Measurements from ENCODE around the gene PGLYRP3.

GRCh38 chr1:153292740-153293479 is 19.8 kb downstream of the PGLYRP3 start:
- no peak for TF ChIP-seq CTCF (IDR thresholded peaks at IDR 0.05; ENCODE audit: low read depth, low read length)
- no peak for TF ChIP-seq POLR2A (IDR thresholded peaks at IDR 0.05; ENCODE audit: extremely low read depth, insufficient read length)
- TF ChIP-seq MYC (IDR thresholded peaks at IDR 0.05; ENCODE audit: low read depth, low read length): no peak
- no peak for TF ChIP-seq MAX (IDR thresholded peaks at IDR 0.05; ENCODE audit: low read depth, low read length)
